Epidermal melanocyte (primary cell): Measurements from ENCODE around the gene CADM1.

Experiments
- DNase-seq: peaks from one replicate; pipeline ENCODE4 v3.0.0; 2011; ENCODE audit warnings: low spot score; ENCODE audit not compliant: insufficient read length

CADM1 gene

GRCh38 chr11:115447273-115447864 lies 56.8 kb downstream of the CADM1 start:
- DNase-seq = no peak

- DNase-seq = no peak
These were observed 58.0 kb downstream of the CADM1 start for GRCh38 chr11:115446214-115446613.

- no peak for DNase-seq
These were observed 59.7 kb downstream of the CADM1 start for GRCh38 chr11:115444542-115444941.

GRCh38 chr11:115439969-115440540 lies 64.2 kb downstream of the CADM1 start:
- no peak for DNase-seq

GRCh38 chr11:115439385-115439784 lies 64.8 kb downstream of the CADM1 start:
- DNase-seq = no peak

GRCh38 chr11:115437902-115438575 lies 66.2 kb downstream of the CADM1 start:
- DNase-seq = no peak

- DNase-seq = no peak
These were observed 73.9 kb downstream of the CADM1 start for GRCh38 chr11:115430345-115430744.

GRCh38 chr11:115428306-115428705 lies 75.9 kb downstream of the CADM1 start:
- no peak for DNase-seq

GRCh38 chr11:115425816-115426215 lies 78.4 kb downstream of the CADM1 start:
- DNase-seq = no peak

- no peak for DNase-seq
These were observed 79.0 kb downstream of the CADM1 start for GRCh38 chr11:115425250-115425649.

GRCh38 chr11:115423728-115424459 lies 80.3 kb downstream of the CADM1 start:
- DNase-seq = no peak

- DNase-seq = no peak
These were observed 82.1 kb downstream of the CADM1 start for GRCh38 chr11:115421992-115422689.

- no peak for DNase-seq
These were observed 82.7 kb downstream of the CADM1 start for GRCh38 chr11:115421352-115421991.

- DNase-seq = no peak
These were observed 83.7 kb downstream of the CADM1 start for GRCh38 chr11:115420505-115420904.

GRCh38 chr11:115418626-115419025 lies 85.6 kb downstream of the CADM1 start:
- DNase-seq = no peak

- DNase-seq = no peak
These were observed 86.1 kb downstream of the CADM1 start for GRCh38 chr11:115418081-115418480.

GRCh38 chr11:115411120-115411519 lies 93.1 kb downstream of the CADM1 start:
- no peak for DNase-seq

GRCh38 chr11:115409691-115410220 lies 94.5 kb downstream of the CADM1 start:
- no peak for DNase-seq

GRCh38 chr11:115409116-115409670 lies 95.0 kb downstream of the CADM1 start:
- no peak for DNase-seq
